Ovary (tissue), 3 donors: ENCODE measurements around the gene MRPS9.

ENCODE experiments used
- CTCF ChIP-seq, 3 donors: fragments of 450-650 bp in 2 of 3; fragments of 200-600 bp in 1 of 3; IDR thresholded peaks; one replicate each; pipeline versions ENCODE4 v1.5.1 to v1.8.0; 2016 to 2022; ENCODE audit warnings: antibody characterized with exemption in 3 of 3, mild to moderate bottlenecking in 1 of 3
- EP300 ChIP-seq: sonication (generic); formaldehyde crosslinking; IDR thresholded peaks from one replicate; pipeline ENCODE4 v1.6.1; 2017; ENCODE audit warnings: antibody characterized with exemption
- POLR2A ChIP-seq: fragments of 450-650 bp; IDR thresholded peaks from one replicate; pipeline ENCODE4 v1.6.1; 2017; ENCODE audit warnings: antibody characterized with exemption, mild to moderate bottlenecking, moderate library complexity
- donor health status: DM: no; HTN: no; CAD: no.

- no peak for TF ChIP-seq CTCF (IDR thresholded peaks at IDR 0.05)
- TF ChIP-seq EP300: no peak
- TF ChIP-seq POLR2A: no peak
Observed at GRCh38 chr2:105144152-105144940, 106.5 kb downstream of the MRPS9 start.
